Stimulated activated CD8-positive, alpha-beta memory T cell treated with anti-CD3 and anti-CD28 coated beads, Interleukin-15, amount 100 ng/mL, for 1 hour (primary cell): ENCODE data around the gene ITPRIPL1.

ENCODE experiments used
- DNase-seq: peaks from one replicate; pipeline ENCODE4 v3.0.0-alpha.2; 2020; ENCODE audit warnings: low read depth

Gene ITPRIPL1

GRCh38 chr2:96323849-96324248 is 1.3 kb upstream of the ITPRIPL1 start:
- DNase-seq, result no peak

GRCh38 chr2:96324721-96325040 is 436 bp upstream of the ITPRIPL1 start:
- no peak for DNase-seq

GRCh38 chr2:96325884-96326255 is 753 bp downstream of the ITPRIPL1 start:
- DNase-seq, result no peak

GRCh38 chr2:96326564-96326963 is 1.4 kb downstream of the ITPRIPL1 start:
- no peak for DNase-seq

- DNase-seq, result no peak
Measured at GRCh38 chr2:96326990-96327820, 2.1 kb downstream of the ITPRIPL1 start.

GRCh38 chr2:96329456-96329855 is 4.3 kb downstream of the ITPRIPL1 start:
- DNase-seq, result no peak

- no peak for DNase-seq
Measured at GRCh38 chr2:96329874-96330273, 4.8 kb downstream of the ITPRIPL1 start.

- no peak for DNase-seq
Measured at GRCh38 chr2:96330407-96330806, 5.3 kb downstream of the ITPRIPL1 start.

GRCh38 chr2:96333708-96334107 is 8.6 kb downstream of the ITPRIPL1 start:
- no peak for DNase-seq

- DNase-seq, result no peak
Measured at GRCh38 chr2:96336104-96336775, 11.1 kb downstream of the ITPRIPL1 start.

- no peak for DNase-seq
Measured at GRCh38 chr2:96336873-96337272, 11.8 kb downstream of the ITPRIPL1 start.

GRCh38 chr2:96340493-96341414 is 15.6 kb downstream of the ITPRIPL1 start:
- DNase-seq, result no peak

- DNase-seq, result no peak
Measured at GRCh38 chr2:96341641-96342040, 16.5 kb downstream of the ITPRIPL1 start.

- no peak for DNase-seq
Measured at GRCh38 chr2:96342085-96342484, 17.0 kb downstream of the ITPRIPL1 start.

GRCh38 chr2:96344011-96344410 is 18.9 kb downstream of the ITPRIPL1 start:
- no peak for DNase-seq

GRCh38 chr2:96345438-96345837 is 20.3 kb downstream of the ITPRIPL1 start:
- no peak for DNase-seq

- no peak for DNase-seq
Measured at GRCh38 chr2:96345868-96346462, 20.8 kb downstream of the ITPRIPL1 start.

- no peak for DNase-seq
Measured at GRCh38 chr2:96347395-96347794, 22.3 kb downstream of the ITPRIPL1 start.

GRCh38 chr2:96353032-96353561 is 28.0 kb downstream of the ITPRIPL1 start:
- DNase-seq, result no peak

GRCh38 chr2:96353606-96354101 is 28.5 kb downstream of the ITPRIPL1 start:
- DNase-seq, result no peak

GRCh38 chr2:96354492-96354891 is 29.4 kb downstream of the ITPRIPL1 start:
- no peak for DNase-seq

- no peak for DNase-seq
Measured at GRCh38 chr2:96356889-96357288, 31.8 kb downstream of the ITPRIPL1 start.
